Neural progenitor cell (in vitro differentiated cells): ENCODE results near the gene NPTXR.

Experiments used
- CTCF ChIP-seq: fragments of 200-600 bp; sonication (generic); IDR thresholded peaks from 2 replicates; pipeline ENCODE4 v1.5.1; 2017; ENCODE audit warnings: antibody characterized with exemption, mild to moderate bottlenecking
- EZH2 ChIP-seq: fragments of 200-600 bp; sonication (generic); IDR thresholded peaks from 2 replicates; pipeline ENCODE4 v1.6.1; 2017; ENCODE audit warnings: antibody characterized with exemption, mild to moderate bottlenecking, moderate library complexity
- EZH2phosphoT487 ChIP-seq: fragments of 200-600 bp; sonication (generic); IDR thresholded peaks from 2 replicates; pipeline ENCODE4 v1.6.1; 2017; ENCODE audit warnings: antibody characterized with exemption

- TF ChIP-seq CTCF (no peak), EZH2 (no peak), EZH2phosphoT487 (no peak)
These were observed 50.5 kb downstream of the NPTXR start for GRCh38 chr22:38793317-38793716.
